ENCODE results near the gene C22orf23.

Gene C22orf23

GRCh38 chr22:37923927-37924326 is 29.5 kb downstream of the C22orf23 start:
- no peak for DNase-seq

- no peak for DNase-seq
These were observed 31.2 kb downstream of the C22orf23 start for GRCh38 chr22:37922191-37922590.

- peak; percentile 53 for DNase-seq
These were observed 33.3 kb downstream of the C22orf23 start for GRCh38 chr22:37920126-37920525.

GRCh38 chr22:37918580-37919270 is 34.7 kb downstream of the C22orf23 start:
- no peak for DNase-seq

GRCh38 chr22:37917874-37918548 is 35.4 kb downstream of the C22orf23 start:
- no peak for DNase-seq

- no peak for DNase-seq
These were observed 37.1 kb downstream of the C22orf23 start for GRCh38 chr22:37916311-37916710.

GRCh38 chr22:37913233-37913721 is 40.1 kb downstream of the C22orf23 start:
- peak; percentile 8 for DNase-seq

GRCh38 chr22:37912171-37912570 is 41.2 kb downstream of the C22orf23 start:
- DNase-seq, result no peak

GRCh38 chr22:37911697-37912096 is 41.7 kb downstream of the C22orf23 start:
- DNase-seq, result no peak

GRCh38 chr22:37910890-37911672 is 42.3 kb downstream of the C22orf23 start:
- DNase-seq, result no peak

GRCh38 chr22:37909766-37910165 is 43.6 kb downstream of the C22orf23 start:
- DNase-seq, result no peak

GRCh38 chr22:37907036-37907954 is 46.1 kb downstream of the C22orf23 start:
- DNase-seq, result no peak

GRCh38 chr22:37906364-37907008 is 46.9 kb downstream of the C22orf23 start:
- DNase-seq, result peak; percentile 31

GRCh38 chr22:37905534-37906363 is 47.7 kb downstream of the C22orf23 start, which contains the start of gene MICALL1:
Gene MICALL1, plus strand, starts transcription at chr22:37906297. Its CDS starts 126 bp downstream, at chr22:37906423.
- peak; percentile 83 for DNase-seq

GRCh38 chr22:37904572-37905533 is 48.5 kb downstream of the C22orf23 start:
- DNase-seq, result peak; percentile 97

- DNase-seq, result no peak
These were observed 54.8 kb downstream of the C22orf23 start for GRCh38 chr22:37898441-37899181.

GRCh38 chr22:37897807-37898206 is 55.6 kb downstream of the C22orf23 start:
- DNase-seq, result no peak

- no peak for DNase-seq
These were observed 56.5 kb downstream of the C22orf23 start for GRCh38 chr22:37896939-37897338.

- peak; percentile 51 for DNase-seq
These were observed 57.2 kb downstream of the C22orf23 start for GRCh38 chr22:37896181-37896592.

All from suppressor macrophage treated with lipopolysaccharide for 4 hours (primary cell).